ENCODE data around the gene DYNLL2.
A peak's percentile ranks its signal among the peaks of the same experiment; 100 is the strongest.
"Not testable (repeated sequence)": the region's sequence is repeated elsewhere in the genome, so short reads cannot be mapped to it uniquely, and the experiment has no call there.

Gene DYNLL2

GRCh38 chr17:58056476-58056875, 26.7 kb upstream of the DYNLL2 start:
- H3K4me3 Mint-ChIP-seq, result no peak overlapping the region
- H3K36me3 Mint-ChIP-seq, result no peaks in the 10 kb centered on the region
- no peaks in the 10 kb centered on the region for H3K9me3 Mint-ChIP-seq
- H3K27me3 Mint-ChIP-seq, result no peaks in the 10 kb centered on the region
- no peak overlapping the region for H3K27ac Mint-ChIP-seq
- peaks cover 18% of the 10 kb centered on the region for H3K4me1 Mint-ChIP-seq

- no peaks in the 10 kb centered on the region for H3K27me3 Mint-ChIP-seq
Measured at GRCh38 chr17:58059141-58059540, 24.1 kb upstream of the DYNLL2 start.

DNA sequence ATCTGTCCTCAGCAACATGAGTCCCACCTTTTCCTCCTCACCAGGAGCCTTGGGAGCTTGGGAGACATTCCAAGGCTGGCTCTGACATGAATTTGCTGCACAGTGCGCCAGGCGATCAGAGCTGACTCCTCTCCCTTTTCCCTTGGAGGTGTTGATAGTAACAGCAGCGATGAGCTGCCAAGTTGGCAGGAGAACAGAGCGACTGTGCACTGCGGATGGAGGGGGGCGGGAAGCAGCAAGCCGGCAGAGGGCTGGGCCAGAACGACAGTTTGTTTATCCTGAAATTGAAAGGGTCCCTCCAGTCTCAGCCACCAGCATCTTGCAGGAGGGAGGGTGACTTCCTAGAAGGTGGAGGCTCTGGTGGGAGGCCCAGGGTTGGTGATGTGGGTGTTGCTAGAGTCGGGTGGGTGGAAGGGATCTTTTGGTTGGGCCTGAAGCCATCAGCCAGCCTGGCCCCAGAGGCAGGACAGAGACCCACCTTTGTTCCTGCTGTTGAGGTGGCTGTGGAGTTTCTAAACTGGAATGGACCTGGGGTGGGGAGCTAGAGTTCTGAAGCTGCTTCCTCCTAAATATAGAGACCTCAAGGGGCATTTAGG, 22.5 kb upstream of the DYNLL2 start:
- no peaks in the 10 kb centered on the region for H3K27me3 Mint-ChIP-seq
- H3K4me1 Mint-ChIP-seq, result no peaks in the 10 kb centered on the region

More at GRCh38 chr17:58059141-58059540, 24.1 kb upstream of the DYNLL2 start:
- no peaks in the 10 kb centered on the region for H3K36me3 Mint-ChIP-seq
- H3K4me1 Mint-ChIP-seq, result no peaks in the 10 kb centered on the region
- peak overlapping the region; percentile 35 for H3K27ac Mint-ChIP-seq
- H3K4me3 Mint-ChIP-seq, result no peak overlapping the region
- no peaks in the 10 kb centered on the region for H3K9me3 Mint-ChIP-seq

DNA sequence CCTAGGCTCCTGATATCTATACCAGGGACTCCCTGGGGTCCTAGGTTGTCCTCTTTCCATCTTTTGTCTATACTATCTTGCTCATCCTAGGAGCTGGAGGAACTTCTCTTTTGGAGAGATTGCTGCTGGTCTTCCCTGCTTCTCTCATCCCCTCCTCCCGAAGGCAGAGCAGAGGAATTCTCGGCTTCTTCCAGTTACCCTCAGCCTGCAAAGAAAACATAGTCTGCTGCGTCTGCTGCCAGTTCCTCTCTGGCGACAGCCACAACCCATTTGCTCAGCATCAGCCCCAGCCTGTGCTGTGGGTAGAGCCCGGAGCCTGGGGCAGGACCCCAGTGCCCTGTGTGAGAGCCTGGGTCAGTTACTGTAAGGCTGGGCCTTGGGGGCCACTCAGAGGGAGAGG, 21.5 kb upstream of the DYNLL2 start:
- Mint-ChIP-seq H3K9me3 (no peaks in the 10 kb centered on the region), H3K4me1 (no peaks in the 10 kb centered on the region), H3K27me3 (no peaks in the 10 kb centered on the region), H3K27ac (no peak overlapping the region), H3K36me3 (no peaks in the 10 kb centered on the region), H3K4me3 (no peak overlapping the region)

More for the DNA sequence above, 22.5 kb upstream of the DYNLL2 start:
- Mint-ChIP-seq H3K27ac (no peak overlapping the region), H3K9me3 (no peaks in the 10 kb centered on the region), H3K4me3 (no peak overlapping the region), H3K36me3 (no peaks in the 10 kb centered on the region)

GRCh38 chr17:58065238-58065637, 18.0 kb upstream of the DYNLL2 start:
- Mint-ChIP-seq H3K9me3 (no peaks in the 10 kb centered on the region), H3K27me3 (no peaks in the 10 kb centered on the region), H3K36me3 (no peaks in the 10 kb centered on the region), H3K4me3 (no peak overlapping the region), H3K4me1 (no peaks in the 10 kb centered on the region), H3K27ac (no peak overlapping the region)

DNA sequence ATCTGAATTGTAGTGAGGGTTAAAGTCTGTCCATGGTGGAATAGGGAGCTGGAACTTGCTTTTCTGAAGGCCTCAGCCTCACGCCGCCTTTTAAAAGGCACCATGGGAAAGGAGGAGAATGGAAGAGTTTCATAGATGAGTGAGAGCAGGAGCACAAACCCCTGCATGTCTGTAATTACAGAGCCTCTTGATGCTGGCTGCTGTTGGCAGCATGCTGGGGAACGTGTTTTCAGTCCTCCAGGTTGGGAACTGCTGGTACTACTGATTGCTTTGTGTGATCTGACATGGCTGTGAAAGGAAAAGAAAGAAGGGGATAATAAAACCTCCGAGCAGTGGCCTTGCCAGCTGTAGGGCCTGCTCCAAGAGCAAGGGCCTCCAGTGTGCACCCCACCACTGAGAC, 16.8 kb upstream of the DYNLL2 start:
- Mint-ChIP-seq H3K4me3 (no peak overlapping the region), H3K36me3 (no peaks in the 10 kb centered on the region), H3K4me1 (no peaks in the 10 kb centered on the region), H3K27me3 (no peaks in the 10 kb centered on the region), H3K9me3 (no peaks in the 10 kb centered on the region), H3K27ac (no peak overlapping the region)

DNA sequence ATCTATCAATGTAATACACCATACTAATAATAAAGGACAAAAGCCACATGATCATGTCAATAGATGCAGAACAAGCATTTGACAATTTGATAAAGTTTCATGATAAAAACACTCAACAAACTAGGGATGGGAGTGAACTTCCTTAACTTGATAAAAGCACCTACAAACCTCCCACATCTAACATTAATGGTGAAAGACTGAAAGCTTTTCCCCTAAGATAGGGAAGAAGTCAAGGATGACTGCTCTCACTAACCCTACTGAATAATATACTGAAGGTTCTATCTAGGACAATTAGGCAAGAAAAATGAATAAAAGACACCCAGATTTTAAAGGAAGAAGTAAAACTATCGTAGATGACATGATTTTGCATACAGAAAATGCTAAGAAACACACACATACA, 10.4 kb upstream of the DYNLL2 start:
- H3K4me1 Mint-ChIP-seq, result no peaks in the 10 kb centered on the region
- H3K4me3 Mint-ChIP-seq, result no peak overlapping the region
- no peak overlapping the region for H3K27ac Mint-ChIP-seq
- H3K27me3 Mint-ChIP-seq, result no peaks in the 10 kb centered on the region
- H3K36me3 Mint-ChIP-seq, result no peaks in the 10 kb centered on the region
- H3K9me3 Mint-ChIP-seq, result no peaks in the 10 kb centered on the region

- H3K4me3 Mint-ChIP-seq, H3K9me3 Mint-ChIP-seq, H3K27ac Mint-ChIP-seq, H3K4me1 Mint-ChIP-seq, H3K36me3 Mint-ChIP-seq, H3K27me3 Mint-ChIP-seq: not testable (repeated sequence)
Measured at GRCh38 chr17:58073266-58073665, 10.0 kb upstream of the DYNLL2 start.

DNA sequence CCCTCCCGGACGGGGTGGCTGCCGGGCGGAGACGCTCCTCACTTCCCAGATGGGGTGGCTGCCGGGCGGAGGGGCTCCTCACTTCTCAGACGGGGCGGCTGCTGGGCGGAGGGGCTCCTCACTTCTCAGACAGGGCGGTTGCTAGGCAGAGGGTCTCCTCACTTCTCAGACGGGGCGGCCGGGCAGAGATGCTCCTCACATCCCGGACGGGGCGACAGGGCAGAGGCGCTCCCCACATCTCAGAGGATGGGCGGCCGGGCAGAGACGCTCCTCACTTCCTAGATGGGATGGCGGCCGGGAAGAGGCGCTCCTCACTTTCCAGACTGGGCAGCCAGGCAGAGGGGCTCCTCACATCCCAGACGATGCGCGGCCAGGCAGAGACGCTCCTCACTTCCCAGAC, 8.8 kb upstream of the DYNLL2 start:
- H3K27ac Mint-ChIP-seq, H3K36me3 Mint-ChIP-seq: not testable (repeated sequence)

DNA sequence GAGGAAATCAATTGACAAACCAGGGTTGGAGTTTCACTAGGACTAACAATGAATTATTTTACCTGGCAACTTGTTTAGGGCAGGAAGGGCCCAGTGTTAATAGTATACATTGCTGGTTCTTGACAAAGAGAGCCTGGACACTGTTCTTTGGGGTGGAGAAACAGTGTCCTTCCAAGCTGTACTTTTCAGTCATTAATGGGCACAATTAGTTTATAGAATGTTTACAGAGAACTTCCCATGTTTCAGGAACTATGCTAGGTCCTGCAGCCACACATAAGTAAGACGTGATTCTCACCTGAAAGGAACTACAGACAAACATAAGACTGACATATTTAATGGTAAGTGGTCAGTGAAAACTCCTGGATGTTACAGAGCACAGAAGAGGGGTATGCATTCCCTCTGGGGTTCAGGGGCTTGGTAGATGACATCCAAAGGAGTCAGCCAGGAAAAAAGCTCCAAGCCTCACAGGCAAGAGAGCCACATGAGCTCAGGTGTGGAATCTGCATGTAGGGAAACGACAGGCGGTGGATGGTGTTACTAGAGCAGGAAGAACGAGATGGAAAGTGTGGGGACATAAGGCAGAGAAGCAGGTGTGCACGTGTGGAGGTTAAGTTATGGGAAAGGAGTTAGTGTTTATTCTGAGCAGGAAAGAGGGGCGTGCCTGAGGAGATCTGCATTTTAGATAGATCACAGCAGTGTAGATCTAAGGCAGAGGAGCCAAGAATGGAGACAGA, 3.8 kb upstream of the DYNLL2 start:
- Mint-ChIP-seq H3K36me3 (no peaks in the 10 kb centered on the region), H3K27me3 (no peaks in the 10 kb centered on the region), H3K4me3 (no peak overlapping the region)

More for the DNA sequence above, 8.8 kb upstream of the DYNLL2 start:
- H3K9me3 Mint-ChIP-seq, H3K4me1 Mint-ChIP-seq, H3K4me3 Mint-ChIP-seq, H3K27me3 Mint-ChIP-seq: not testable (repeated sequence)

DNA sequence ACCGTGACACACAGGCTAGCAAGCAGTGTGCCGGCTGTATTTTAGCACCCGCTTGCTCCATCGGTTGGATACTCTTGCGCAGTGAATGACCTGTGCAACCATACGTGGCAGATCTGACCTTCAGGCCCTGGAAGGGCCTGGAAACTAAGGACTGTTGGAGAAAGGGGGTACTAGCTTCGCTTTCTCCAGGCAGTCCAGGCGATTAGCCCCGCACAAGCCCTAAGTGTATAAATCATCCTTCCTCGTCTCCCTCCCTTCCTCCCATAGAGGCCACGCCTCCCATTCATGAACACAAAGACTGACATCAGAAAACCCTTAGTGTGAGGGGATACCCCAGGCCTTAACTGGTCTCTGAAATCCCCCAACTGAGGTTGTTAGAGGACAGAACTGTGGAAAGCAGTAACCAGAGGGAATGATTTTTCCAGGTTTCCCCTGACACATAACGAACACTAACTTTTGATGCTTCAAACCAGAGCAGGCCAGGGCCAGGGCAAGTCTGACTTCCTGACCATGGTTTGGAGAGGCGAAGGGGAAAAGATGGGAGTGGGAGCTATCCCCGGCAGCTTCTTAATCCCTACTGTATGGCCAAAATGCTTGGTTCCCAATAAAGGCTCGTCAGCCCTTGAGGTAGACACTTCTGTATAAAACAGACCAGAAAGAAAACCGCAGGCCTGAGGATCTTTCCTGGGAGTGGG, 1.4 kb upstream of the DYNLL2 start:
- Mint-ChIP-seq H3K9me3 (no peaks in the 10 kb centered on the region), H3K27me3 (no peaks in the 10 kb centered on the region), H3K36me3 (peaks cover 1% of the 10 kb centered on the region), H3K4me3 (no peak overlapping the region), H3K4me1 (peaks cover 22% of the 10 kb centered on the region), H3K27ac (peak overlapping the region; percentile 52)

More for the DNA sequence above, 3.8 kb upstream of the DYNLL2 start:
- no peaks in the 10 kb centered on the region for H3K9me3 Mint-ChIP-seq
- H3K27ac Mint-ChIP-seq, result no peak overlapping the region
- no peaks in the 10 kb centered on the region for H3K4me1 Mint-ChIP-seq

DNA sequence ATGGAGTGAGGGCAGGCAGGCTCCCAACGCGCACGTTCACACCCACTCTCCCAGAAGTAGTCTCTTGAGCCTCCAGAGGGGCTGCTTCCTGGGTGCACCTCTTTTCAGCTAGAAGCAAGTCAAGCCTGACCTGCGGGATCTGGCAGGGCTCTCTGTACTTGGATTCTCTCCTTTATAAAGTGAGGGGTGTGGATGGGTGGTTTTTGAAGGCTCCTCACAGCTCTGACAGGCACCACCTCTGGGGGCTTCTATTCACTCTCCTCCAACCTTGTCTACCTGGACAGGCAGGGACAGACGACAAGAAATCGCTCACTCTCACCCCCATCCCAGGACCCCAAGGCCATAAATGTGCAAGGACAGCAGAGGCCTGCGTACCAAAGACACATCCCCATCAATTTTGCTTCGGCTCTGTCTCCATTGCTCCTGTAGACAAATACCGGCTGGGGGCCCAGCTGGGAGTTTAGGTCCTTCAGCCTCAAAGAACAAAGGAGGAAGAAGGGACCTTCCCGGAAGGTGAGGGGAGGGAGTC, 814 bp upstream of the DYNLL2 start:
- H3K9me3 Mint-ChIP-seq, result no peaks in the 10 kb centered on the region
- H3K4me3 Mint-ChIP-seq, result no peak overlapping the region
- H3K36me3 Mint-ChIP-seq, result peaks cover 7% of the 10 kb centered on the region
- no peaks in the 10 kb centered on the region for H3K27me3 Mint-ChIP-seq
- H3K4me1 Mint-ChIP-seq, result peaks cover 28% of the 10 kb centered on the region
- H3K27ac Mint-ChIP-seq, result peak overlapping the region; percentile 92

DNA sequence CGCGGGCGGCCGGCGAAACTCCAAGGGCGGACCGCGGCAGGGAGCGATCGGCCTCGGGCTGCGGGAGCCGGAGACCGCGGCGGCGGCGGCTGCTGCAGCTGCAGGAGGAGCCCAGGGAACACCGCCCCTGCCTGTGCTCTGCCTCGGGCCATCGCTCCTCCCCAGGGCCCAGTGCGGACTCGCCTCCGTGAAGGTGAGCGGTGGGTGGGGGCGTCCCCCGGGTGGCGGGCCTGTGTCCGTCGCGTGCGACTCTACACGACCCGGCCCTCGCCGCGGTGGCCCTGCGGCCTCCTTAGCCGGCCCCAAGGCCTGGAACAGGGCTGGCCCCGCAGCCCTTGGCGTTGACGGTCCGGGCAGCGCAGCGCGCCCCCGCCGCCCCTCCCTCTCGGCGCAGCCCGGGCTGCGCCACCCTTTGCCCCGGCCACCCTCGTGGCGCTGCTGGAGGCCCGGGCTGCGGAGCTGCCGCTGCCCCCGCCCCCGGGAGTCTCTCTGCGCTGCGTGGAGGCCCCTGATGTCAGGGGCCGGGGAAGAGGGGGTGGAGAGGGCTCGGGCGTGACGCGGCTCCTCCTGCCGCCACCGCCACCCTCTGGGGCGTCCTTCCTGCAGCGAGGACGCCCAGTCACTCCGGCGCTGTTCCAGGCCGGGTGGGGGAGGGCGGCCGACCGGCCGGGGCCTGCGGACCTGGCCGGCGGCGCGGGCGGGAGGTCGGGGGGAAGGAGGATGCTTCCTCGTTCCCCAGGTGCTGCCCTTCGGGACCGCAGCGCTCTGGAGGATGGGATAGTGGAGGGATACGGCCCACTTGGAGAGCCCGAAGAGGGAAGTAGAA, 485 bp downstream of the DYNLL2 start:
- H3K4me3 Mint-ChIP-seq, result peak overlapping the region; percentile 90
- peaks cover 41% of the 10 kb centered on the region for H3K4me1 Mint-ChIP-seq
- no peaks in the 10 kb centered on the region for H3K27me3 Mint-ChIP-seq
- no peaks in the 10 kb centered on the region for H3K9me3 Mint-ChIP-seq
- no peak overlapping the region for H3K27ac Mint-ChIP-seq
- peaks cover 7% of the 10 kb centered on the region for H3K36me3 Mint-ChIP-seq

- no peaks in the 10 kb centered on the region for H3K9me3 Mint-ChIP-seq
- H3K4me3 Mint-ChIP-seq, result peak overlapping the region; percentile 90
- H3K27me3 Mint-ChIP-seq, result no peaks in the 10 kb centered on the region
- peaks cover 49% of the 10 kb centered on the region for H3K4me1 Mint-ChIP-seq
- H3K27ac Mint-ChIP-seq, result peak overlapping the region; percentile 88
- peaks cover 7% of the 10 kb centered on the region for H3K36me3 Mint-ChIP-seq
Measured at GRCh38 chr17:58084317-58084981, 1.2 kb downstream of the DYNLL2 start.

Measured in activated naive CD4-positive, alpha-beta T cell treated with anti-CD3 and anti-CD28 coated beads, Interleukin-2, amount 50 U/mL, for 24 hours (primary cell).